NCI-H748 (cell line): ENCODE data around the gene ATG16L2.
"Not testable (repeated sequence)": the region's sequence is repeated elsewhere in the genome, so short reads cannot be mapped to it uniquely, and the experiment has no call there.

Experiments used
- DNase-seq: peaks from one replicate; lab custom pipeline; 2025; ENCODE audit not compliant: unreplicated experiment; lab: John Stamatoyannopoulos, UW

ATG16L2 gene

DNA sequence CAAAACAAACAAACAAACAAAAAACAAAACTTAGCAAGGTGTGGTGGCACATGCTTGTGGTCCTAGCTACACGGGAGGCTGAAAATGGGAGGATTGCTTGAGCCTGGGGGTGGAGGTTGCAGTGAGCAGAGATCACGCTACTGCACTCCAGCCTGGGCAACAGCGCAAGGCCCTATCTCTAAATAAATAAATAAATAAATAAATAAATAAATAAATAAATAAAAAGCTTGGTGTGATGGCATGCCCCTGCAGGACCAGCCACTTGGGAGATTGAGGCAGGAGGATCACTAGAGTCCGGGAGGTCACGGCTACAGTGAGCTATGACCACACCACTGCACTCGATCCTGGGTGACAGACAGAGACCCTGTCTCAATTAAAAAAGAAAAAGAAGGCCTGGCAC lies 11.4 kb upstream of the ATG16L2 start:
- no peak for DNase-seq

DNA sequence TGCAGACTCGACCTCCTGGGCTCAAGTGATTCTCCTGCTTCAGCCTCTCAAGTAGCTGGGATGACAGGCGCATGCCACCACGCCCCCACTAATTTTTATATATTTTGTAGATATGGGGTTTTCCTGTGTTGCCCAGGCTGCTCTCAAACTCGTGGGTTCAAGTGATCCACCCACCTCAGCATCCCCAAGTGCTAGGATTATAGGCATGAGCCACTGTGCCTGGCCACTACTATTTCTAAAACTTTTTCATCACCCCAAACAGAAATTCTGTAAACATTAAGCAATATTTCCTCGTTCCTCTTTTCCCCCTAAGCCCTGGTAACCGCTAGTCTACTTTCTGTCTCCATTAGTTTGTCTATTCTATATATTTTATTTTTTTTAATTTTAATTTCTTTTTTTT lies 9.0 kb upstream of the ATG16L2 start:
- DNase-seq, result no peak

DNA sequence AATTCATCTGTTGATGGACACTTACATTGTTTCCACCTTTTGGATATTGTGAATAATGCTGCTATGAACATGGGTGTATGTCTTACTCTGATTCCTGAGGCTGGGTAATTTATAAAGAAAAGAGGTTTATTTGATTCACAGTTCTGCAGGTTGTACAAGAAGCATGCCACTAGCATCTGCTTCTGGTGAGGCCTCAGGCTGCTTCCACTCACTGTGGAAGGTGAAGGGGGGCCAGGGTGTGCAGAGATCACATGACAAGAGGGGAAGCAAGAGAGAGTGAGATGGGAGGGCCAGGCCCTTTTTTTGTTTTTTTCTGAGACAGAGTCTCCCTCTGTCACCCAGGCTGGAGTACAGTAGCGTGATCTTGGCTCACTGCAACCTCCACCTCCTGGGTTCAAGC lies 7.8 kb upstream of the ATG16L2 start:
- not testable (repeated sequence) for DNase-seq

DNA sequence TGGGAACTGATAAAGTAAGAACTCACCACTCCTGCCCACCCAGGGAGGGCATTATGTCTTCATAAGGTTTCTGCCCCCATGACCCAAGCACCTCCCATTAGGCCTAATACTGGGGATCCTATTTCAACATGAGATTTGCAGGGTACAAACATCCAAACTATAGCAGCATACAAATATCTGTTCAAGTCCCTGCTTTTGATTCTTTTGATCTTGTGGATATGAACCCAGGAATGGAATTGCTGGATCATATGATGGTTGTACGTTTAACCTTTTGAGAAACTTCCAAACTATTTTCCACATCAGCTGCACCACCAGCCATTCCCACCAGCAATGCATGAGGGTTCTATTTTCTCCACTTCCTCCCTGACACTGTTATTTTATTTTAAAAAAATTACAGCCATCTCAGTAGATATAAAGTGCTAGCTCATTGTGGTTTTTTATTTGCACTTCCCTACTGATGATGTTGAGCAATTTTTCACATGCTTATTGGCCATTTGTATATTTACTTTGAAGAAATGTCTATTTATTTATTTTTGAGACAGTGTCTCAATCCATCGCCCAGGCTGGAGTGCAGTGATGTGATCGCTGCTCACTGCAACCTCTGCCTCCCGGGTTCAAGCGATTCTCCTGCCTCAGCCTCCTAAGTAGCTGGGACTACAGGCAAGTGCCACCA lies 7.1 kb upstream of the ATG16L2 start:
- no peak for DNase-seq

DNA sequence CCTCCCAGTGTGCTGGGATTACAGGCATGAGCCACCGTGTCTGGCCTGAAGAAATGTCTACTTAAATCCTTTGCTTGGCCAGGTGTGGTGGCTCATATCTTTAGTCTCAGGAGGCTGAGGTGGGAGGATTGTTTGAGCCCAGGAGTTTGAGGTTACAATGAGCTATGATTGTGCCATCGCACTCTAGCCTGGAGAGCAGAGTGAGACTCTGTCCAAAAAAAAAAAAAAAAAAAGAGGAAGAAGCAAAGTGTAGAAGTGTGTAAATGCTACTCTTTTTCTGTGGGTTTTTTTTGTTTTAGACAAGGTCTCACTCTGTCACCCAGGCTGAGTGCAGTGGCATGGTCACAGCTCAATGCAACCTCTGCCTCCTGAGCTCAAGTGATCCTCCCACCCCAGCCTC lies 6.4 kb upstream of the ATG16L2 start:
- no peak for DNase-seq

DNA sequence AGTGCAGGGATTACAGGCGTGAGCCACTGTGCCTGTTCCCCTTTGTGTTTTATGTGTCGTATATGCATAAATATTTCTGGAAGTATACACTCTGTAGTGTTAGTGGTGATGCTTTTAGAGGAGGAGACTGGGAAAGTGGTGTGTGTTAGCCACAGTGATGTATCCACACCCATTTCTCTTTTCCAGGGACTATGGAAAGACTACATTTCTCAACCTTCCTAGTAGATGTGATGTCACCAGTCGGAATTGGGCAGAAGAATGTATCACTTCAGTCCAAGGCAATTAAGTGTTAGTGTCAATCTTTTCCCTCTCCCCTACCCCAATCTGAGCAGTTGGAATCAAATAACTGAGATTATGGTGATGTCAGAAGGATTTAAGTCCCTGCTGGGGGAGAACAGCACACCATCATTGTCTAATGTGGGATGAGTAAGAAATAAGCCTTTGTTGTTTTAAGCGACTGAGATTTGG lies 5.8 kb upstream of the ATG16L2 start:
- no peak for DNase-seq

DNA sequence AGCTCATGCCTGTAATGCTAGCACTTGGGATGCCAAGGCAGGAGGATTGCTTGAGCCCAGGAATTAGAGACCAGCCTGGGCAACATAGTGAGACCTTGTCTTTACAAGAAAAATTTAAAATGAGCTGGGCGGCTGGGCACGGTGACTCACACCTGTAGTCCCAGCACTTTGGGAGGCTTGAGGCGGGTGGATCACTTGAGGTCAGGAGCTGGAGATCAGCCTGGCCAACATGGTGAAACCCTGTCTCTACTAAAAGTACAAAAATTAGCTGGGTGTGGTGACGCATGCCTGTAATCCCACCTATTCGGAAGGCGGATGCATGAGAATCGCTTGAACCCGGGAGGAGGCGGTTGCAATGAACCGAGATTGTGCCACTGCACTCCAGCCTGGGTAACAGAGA lies 2.5 kb upstream of the ATG16L2 start:
- not testable (repeated sequence) for DNase-seq

DNA sequence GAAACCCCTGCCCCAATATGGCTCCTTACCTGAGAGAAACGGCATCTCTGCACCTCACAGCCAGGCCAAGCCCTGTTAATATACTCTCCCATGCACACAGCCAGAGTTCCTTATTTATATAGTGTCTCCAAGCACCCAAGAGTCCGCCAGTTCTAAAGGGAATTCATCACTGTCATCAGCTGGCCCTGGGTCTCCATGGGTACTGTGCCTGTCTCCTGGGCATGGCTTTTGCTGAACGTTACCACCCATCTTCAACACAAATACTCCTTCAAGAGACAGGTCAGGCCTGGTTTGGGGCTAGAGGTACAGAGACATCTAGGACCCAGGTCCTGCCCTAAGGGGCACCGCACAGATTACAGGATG lies 1.6 kb upstream of the ATG16L2 start:
- DNase-seq, result peak; percentile 64

DNA sequence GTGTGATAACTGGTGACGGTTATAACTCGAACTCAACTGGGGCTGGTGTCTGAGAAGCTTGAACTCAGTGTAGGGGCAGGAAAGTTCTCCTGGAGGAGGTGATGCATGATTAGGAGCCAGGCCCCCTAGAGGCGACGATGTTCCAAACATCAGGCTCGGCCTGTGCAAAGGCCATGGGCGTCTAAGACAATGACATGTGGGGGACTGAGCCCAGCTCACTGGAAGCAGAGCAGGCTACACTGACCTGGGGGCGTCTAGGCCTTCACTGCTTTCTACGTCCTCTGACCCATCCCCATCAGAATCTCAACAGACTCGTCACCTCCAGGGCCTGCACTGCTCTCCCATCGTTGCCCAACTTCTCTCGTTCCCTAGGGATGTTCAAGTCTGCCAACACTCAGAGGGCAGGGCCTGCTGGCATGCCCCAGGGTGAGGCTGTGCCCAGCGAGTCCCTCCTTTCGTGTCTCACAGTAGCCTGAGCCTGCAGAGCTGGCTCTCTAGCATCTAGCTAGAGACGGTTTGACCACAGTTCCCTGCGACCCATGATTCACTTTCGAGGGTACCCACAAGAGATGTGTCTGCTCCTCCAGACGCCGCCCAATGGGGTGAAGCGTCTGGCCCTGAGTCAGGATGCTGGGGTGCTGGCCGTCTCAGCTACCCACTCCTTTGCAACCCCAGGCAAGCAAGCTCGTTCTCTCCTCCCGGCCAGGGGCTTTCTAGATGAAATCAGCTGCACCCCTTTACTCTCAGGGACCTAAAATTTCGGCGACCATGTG lies 1.1 kb upstream of the ATG16L2 start:
- DNase-seq, result peak; percentile 66

DNA sequence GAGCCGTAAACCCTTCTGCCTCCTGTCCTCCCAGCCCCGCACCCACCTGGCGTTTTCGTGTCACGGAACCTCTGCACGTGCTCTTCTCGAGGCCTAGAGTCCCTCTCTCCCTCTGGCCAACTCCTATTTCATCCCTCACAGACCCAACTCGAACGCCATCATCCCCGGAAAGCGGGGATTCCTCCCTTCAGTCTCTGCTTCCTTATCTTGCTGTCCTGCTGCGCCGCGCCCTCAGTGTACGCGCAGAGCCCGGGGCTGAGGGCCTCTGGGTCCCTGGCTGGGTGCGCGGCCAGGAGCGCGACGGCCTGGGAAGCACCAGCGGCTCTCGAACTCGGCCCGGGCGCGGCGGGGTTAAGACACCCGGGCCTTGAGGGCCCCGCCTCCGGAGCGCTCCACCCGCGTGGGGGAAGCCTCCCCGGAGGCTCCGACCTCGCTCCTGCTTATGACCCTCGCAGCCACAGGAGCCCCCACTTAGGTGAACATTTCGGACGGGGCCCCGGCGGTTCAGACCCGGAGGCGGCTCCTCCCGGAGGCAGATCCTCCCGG lies 398 bp upstream of the ATG16L2 start:
- peak; percentile 87 for DNase-seq

DNA sequence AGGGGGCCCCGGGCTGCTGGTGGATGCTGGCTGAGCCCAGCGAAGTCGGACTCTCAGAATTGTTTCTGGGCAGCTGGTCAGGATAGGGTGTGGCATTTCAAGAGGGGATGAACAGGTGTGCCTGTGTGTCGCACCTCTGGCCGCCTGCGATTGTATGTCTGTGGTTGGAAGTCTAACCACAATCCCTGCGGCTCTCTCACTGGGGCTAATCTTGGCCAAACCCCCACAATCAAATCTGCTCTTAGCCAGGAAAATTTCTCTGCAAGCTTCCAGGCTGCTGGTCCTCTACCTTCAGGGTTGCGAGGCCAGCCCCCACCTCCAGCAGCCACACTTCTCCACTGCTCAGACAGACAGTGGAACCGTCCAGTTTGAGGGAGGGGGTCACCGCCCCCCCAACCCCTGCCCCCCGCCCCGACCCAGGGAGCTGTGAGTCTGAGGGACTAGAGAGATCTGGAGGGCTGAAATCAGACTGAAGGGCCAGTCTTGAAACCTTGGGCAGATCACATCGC lies 953 bp downstream of the ATG16L2 start:
- peak; percentile 93 for DNase-seq

DNA sequence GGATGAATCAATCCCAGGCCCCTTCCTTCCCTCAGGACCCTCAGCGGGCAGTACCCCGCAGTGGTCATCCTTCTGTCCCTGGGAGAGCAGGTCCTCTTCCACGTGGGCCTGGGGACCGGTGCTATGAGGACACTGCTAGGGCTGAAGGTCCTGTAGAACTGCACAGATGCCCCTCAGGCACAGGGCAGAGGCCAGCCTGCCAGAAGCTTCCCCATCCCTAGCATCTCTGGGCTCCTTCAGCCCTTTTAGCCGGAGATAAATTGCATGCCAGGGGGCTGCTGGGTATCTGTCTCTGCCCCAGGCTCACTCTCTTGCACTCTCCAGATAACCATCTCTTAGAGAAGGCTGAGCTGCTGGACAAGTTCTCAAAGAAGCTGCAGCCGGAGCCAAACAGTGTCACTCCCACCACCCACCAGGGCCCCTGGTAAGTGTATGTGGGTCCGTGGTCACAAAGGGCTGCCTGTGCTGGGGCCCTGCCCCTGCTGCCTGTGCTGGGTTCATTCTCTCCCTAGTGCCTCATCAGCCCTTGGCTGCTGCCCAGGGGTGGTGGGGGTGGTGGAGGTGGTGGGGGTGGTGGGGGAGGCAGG lies 2.3 kb downstream of the ATG16L2 start:
- no peak for DNase-seq

DNA sequence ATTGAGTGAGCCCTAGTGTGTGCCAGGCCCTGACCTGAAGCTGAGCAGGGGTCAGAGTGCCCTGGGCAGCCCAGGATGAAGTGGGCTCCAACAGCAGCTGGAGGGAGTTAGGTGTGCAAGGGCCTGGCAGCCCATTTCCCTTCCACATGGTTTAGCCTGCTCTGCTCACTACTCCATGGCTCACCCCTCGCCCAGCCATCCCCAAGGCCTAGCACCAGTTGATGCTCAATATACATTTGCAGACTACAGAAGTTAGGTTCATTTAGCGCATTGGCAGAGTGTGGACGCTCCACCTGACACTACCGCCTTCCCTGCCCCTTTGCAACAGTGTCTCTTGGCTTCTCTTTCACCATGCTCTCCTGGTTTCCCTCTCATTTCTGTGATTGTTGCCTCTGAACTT lies 3.8 kb downstream of the ATG16L2 start:
- DNase-seq, result no peak

DNA sequence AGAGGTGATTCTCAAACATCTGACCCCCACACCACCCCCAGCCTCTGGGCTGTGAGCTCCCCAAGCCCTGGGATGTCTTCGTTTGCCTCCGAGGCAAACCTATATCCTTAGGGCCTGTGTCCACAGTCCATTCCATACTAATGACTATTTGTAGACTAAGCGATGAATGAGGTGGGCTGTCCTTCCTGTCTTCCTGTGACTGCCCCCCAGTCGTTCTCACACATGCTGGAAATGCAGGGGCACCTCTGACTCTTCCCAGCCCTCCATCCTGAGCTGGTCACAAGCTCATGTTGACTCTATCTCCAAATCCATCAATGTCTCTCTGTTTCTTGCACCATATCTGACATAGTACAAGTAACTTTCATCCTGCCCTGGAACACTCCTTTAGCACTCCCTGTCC lies 4.8 kb downstream of the ATG16L2 start:
- DNase-seq, result no peak

DNA sequence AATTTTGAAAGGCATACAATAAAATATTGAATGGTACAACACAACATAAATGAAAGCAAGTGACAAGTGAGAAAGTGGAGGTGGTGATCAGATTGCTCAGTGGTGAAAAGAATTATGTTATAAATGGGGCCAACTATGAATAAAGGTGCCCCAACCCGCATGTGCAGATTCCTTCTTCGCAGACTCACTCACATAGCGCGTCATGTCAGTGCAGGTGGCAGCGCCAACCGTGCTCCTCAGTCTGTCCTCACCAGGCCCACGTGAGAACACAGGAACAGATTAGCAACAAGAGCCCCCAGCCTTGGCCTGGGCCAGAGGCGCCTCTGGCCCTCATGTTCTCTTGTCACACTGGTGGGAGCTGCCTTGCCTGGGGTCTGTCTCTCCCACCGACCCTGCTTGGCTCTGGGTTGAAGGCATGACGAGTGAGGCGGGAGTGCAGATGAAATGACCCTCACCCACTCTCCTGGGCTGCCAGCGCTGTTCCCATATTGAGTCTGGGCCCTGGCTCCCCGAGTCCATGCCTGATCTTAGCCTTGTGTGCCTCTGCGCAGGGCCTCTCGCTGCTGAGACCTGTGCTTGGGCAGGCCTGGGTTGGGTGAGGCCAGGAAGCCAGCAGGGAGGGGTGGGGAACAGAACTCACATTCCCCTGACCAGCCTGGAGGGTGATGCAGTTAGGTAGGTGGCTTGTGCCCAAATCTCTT lies 6.4 kb downstream of the ATG16L2 start:
- no peak for DNase-seq

DNA sequence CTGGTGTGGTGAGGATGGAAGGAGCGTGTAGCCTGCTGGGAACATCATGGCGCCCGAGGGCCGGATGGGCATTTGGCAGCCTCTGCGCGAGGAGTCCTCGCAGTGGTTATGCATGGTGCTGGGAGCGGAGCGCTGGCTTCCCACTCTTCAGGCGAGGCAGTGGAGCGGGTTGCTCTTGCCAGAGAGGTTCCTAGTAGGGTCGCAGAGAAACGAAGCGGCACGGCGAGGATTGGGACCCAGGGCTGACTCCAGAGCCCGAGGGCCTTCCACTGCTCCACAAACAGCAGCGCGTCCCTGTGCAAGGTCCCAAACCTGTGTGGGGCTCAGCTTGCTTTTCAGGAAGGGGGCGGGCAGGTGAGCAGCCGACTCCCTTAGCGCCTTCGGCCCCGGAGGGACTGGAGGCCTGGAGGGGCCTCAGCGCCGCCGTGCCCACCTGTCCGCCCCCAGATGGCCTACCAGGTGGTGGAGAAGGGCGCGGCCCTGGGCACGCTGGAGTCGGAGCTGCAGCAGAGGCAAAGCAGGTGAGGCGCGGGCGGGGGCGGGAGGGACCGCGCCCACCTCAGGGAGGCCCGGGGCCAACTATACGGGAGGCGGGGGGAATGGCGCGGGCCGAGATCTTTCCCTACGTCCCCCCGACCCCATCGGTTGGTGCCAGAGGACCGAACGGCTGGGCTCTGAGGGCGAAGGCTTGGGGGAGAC lies 7.2 kb downstream of the ATG16L2 start:
- peak; percentile 91 for DNase-seq

DNA sequence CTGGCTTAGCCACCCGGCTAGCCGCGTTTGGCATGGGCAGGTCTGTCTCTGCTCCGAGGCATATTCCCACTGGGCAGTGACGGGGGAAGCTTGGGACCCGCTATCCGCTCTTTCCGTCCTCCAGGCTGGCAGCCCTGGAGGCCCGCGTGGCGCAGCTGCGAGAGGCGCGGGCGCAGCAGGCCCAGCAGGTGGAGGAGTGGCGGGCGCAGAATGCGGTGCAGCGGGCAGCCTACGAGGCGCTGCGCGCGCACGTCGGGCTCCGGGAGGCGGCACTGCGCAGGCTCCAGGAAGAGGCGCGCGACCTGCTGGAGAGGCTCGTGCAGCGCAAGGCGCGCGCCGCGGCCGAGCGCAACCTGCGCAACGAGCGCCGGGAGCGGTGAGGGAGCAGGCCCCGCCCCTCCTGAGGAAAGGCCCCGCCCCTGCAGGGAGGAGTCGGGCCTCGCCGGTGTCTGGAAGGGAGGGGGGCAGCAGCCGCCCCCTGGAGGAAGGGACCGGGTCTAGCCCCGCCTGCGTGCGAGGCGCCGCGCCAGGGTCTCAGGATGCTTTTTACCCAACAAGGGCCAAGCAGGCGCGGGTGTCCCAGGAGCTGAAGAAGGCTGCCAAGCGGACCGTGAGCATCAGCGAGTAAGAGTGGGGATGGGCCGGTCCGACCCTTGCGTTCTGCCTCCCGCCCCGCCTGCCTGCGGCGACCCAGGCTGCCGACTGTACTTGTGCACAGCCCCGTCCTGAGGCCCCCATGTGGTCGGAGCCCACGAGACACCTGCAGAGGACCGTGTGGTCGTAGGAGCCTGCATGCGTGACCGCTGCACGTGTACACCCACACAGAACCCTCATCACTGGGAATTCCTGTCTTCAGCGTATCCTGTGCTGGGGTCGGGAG lies 7.9 kb downstream of the ATG16L2 start:
- peak; percentile 97 for DNase-seq

DNA sequence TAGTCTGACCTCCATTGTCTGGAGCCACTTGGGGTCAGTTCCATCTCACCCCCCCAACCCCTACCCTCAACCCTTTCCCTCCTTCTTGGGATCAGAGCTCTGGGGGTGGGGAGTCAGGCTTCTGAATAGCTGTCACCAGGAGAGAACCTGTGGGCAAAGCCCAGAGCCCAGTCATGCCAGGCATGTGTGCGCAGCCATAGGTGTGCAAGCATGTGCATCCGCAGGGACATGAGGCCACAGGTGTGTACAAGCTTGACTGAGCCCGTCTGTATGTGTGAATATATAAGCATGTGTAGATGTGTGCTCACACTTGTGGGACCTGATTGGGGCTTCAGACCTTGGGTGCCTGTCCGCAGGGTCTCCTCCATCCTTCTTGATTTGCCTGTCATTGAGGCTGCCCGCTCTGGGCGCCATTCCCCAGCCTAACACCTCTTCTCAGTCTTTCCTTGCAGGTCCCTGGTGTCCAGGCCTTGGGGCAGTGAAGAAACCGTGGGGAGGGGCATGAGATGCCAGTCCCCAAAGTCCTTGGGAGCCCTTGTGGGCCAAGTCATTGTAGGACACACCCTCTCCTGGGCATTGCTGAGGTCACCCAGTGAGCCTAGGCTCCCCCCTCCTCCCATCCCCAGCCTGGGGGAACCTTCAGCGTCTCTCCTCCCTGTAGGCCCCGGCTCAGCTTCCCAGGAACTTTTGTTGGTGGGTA lies 9.0 kb downstream of the ATG16L2 start:
- DNase-seq, result no peak

DNA sequence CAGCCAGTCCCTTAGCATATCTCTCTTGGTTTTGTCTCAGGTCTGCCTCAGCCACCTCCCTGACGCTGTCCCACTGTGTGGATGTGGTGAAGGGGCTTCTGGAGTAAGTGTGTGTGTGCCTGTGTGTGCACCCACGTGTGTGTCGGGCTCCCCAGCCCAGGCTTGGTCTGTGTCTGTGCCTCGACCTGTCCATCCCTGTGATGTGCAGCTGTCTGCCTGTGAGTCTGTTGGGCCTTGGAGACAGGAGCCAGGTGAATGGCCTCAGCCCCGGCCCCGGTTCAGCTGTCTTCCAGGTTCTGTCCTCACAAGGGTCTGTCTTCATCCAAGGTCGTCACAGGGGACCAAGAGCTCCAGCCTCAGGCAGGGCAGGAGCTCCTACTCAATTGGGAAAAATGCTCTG lies 9.8 kb downstream of the ATG16L2 start:
- no peak for DNase-seq
